Adrenal gland (tissue), 12 donors: Measurements from ENCODE around the gene MAGIX. TPM values are rescaled to one million over a fixed set of nuclear protein-coding genes. Genes with fewer than 3 reads are reported as not detected.

ENCODE experiments used
- DNase-seq, 7 donors: peaks; one replicate each; pipeline ENCODE4 v3.0.0-alpha.2; 2019 to 2020
- H3K27ac ChIP-seq, 5 donors: fragments of 200-600 bp; sonication (generic) in 4 of 5; 1 replicate in 3 of 5; 2 replicates in 2 of 5; pipeline versions ENCODE4 v1.5.1 to v1.8.0; 2016 to 2020; ENCODE audit warnings: mild to moderate bottlenecking in 1 of 5
- H3K27me3 ChIP-seq: fragments of 200-600 bp; 2 replicates; pipeline ENCODE4 v1.8.0; 2021
- H3K36me3 ChIP-seq, 2 donors: fragments of 200-600 bp; replicated peaks in 1 of 2; 1 replicate in 1 of 2; 2 replicates in 1 of 2; pipeline versions ENCODE4 v1.5.1 to v1.8.0; 2018 to 2022
- H3K4me1 ChIP-seq, 2 donors: fragments of 200-600 bp; replicated peaks in 1 of 2; 1 replicate in 1 of 2; 2 replicates in 1 of 2; pipeline versions ENCODE4 v1.5.1 to v1.8.0; 2018 to 2021
- H3K4me3 ChIP-seq, 4 donors: fragments of 200-600 bp; sonication (generic) in 3 of 4; one replicate each; pipeline ENCODE4 v1.5.1; 2016 to 2018
- H3K9me3 ChIP-seq, 3 donors: fragments of 200-600 bp; sonication (generic) in 1 of 3; replicated peaks in 1 of 3; 1 replicate in 2 of 3; 2 replicates in 1 of 3; pipeline versions ENCODE4 v1.5.1 to v1.8.0; 2016 to 2021
- POLR2A ChIP-seq, 2 donors: fragments of 450-650 bp; IDR thresholded peaks; one replicate each; pipeline ENCODE4 v1.6.1; 2017; ENCODE audit warnings: antibody characterized with exemption in 2 of 2, mild to moderate bottlenecking in 2 of 2, moderate library complexity in 1 of 2
- WGBS, 4 donors: extraction: QIAGEN DNeasy Blood & Tissue Kit in 2 of 4; methylation state at CpG; one replicate each; pipeline versions ENCODE4 v1.1.5 to v1.1.7; 2013 to 2017; 5-methylcytosine and 5-hydroxymethylcytosine counted together
- intact Hi-C, 2 donors: fragments of 100-400 bp; cut with DNase I; formaldehyde crosslinking; loops; one replicate each; pipeline versions ENCODE4 v1.14.1 to v1.15.0; 2022 to 2023
- polyA plus RNA-seq, 3 donors: library from polyadenylated mRNA; stranded (reverse); fragments of 200-250 nt in 2 of 3; fragments of 350-450 nt in 1 of 3; fragmentation: Illumina TruSeq in 1 of 3; extraction: RNeasy Lipid Tissue Mini Kit (QIAGEN cat#74804) in 1 of 3; gene quantifications; one replicate each; pipeline ENCODE4 v1.2.3, GENCODE V29; 2013 to 2014
- total RNA-seq, 9 donors: library from RNA; depleted of rRNA in 4 of 9; stranded (reverse); fragments of >200 nt in 4 of 9; fragments of 120-200 nt in 1 of 9; fragmentation: NEBNext Ultra II Directional in 1 of 9; extraction: Animal tissue kit (Norgen Biotek cat#: 25700) in 1 of 9; gene quantifications; one replicate each; pipeline versions ENCODE4 v1.1.0 to v1.2.4, GENCODE V29; 2013 to 2023
- TF ChIP-seq, protein P1 (sequence below), 6 experiments: fragments of 450-650 bp in 4 of 6; fragments of 200-600 bp in 2 of 6; sonication (generic) in 1 of 6; IDR thresholded peaks; 1 replicate in 5 of 6; 2 replicates in 1 of 6; pipeline versions ENCODE4 v1.5.1 to v1.8.0; 2016 to 2021; ENCODE audit warnings: antibody characterized with exemption in 6 of 6, mild to moderate bottlenecking in 2 of 6, moderate library complexity in 1 of 6
- donor health status: healthy with polysubstance abuse.
- donor health status: Bipolar disorder and iron deficiency.
- donor health status: DM: yes; HTN: yes; CAD: no.
- donor health status: DM: no; HTN: no; CAD: no.
- donor health status: DM: no; HTN: no; CAD: no.
- donor health status: DM: yes; HTN: yes; CAD: no.

The MAGIX gene
- total and polyA plus RNA-seq, 12 donors = 0.59 to 16.2 (median 3.2) TPM

DNA sequence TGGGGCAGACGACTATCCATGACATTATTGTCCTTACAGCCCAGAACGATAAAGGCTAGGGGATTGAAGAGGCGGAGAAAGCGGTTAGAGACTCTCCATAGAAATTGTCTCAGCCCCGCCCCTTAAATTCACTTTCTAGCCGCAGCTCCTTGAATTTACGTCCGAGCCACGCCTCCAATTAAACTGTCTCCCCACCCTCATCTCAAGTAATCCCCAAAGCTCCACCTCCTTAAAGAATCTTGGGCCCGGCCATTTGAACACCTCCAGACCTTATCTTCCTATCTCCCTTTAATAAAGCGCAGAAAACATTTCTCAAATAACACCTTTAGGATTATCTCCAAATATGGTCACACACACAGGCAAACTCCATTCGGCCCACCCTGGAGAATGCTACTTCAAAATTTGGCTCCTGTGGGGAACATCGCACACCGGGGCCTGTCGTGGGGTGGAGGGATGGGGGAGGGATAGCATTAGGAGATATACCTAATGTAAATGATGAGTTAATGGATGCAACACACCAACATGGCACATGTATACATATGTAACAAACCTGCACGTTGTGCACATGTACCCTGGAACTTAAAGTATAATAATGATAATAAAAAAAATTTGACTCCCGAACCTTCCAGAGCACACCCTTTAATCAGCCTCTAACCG lies 7.2 kb upstream of the MAGIX start:
- intact Hi-C loops = loop anchor here in 1 of 2 donors (5.0 kb wide), 1 partner anchor 37 kb away; no protein-coding TSS in a partner anchor

GRCh38 chrX:49155900-49156837 lies 6.4 kb upstream of the MAGIX start:
- Histone ChIP-seq H3K4me1 (no peaks in the 10 kb centered on the region), H3K27me3 (no peaks in the 10 kb centered on the region), H3K4me3 (peak overlapping the region in 2 of 4 donors; percentile 14 to 64), H3K9me3 (no peaks in the 10 kb centered on the region), H3K36me3 (no peaks in the 10 kb centered on the region), H3K27ac (peak overlapping the region; percentile 59 to 99 (median 89))
- intact Hi-C loops = loop anchor here in 1 of 2 donors (5.0 kb wide), 1 partner anchor 36 kb away; no protein-coding TSS in a partner anchor
- 2 to 55% (median 24%) methylated on average over 11 to 65 of the region's 65 CpGs for WGBS, 4 donors
- DNase-seq = peak; percentile 84 to 93 (median 87)
- TF ChIP-seq, protein P1, sequence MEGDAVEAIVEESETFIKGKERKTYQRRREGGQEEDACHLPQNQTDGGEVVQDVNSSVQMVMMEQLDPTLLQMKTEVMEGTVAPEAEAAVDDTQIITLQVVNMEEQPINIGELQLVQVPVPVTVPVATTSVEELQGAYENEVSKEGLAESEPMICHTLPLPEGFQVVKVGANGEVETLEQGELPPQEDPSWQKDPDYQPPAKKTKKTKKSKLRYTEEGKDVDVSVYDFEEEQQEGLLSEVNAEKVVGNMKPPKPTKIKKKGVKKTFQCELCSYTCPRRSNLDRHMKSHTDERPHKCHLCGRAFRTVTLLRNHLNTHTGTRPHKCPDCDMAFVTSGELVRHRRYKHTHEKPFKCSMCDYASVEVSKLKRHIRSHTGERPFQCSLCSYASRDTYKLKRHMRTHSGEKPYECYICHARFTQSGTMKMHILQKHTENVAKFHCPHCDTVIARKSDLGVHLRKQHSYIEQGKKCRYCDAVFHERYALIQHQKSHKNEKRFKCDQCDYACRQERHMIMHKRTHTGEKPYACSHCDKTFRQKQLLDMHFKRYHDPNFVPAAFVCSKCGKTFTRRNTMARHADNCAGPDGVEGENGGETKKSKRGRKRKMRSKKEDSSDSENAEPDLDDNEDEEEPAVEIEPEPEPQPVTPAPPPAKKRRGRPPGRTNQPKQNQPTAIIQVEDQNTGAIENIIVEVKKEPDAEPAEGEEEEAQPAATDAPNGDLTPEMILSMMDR (IDR thresholded peaks at IDR 0.05) = peak; percentile 45 to 84 (median 66)
- peak; percentile 29 to 33 for TF ChIP-seq POLR2A (IDR thresholded peaks at IDR 0.05)

More for the DNA sequence above, 7.2 kb upstream of the MAGIX start:
- Histone ChIP-seq H3K36me3 (no peaks in the 10 kb centered on the region), H3K27ac (peak overlapping the region; percentile 59 to 99 (median 89)), H3K4me3 (peak overlapping the region in 2 of 4 donors; percentile 14 to 64), H3K27me3 (no peaks in the 10 kb centered on the region), H3K4me1 (no peaks in the 10 kb centered on the region), H3K9me3 (no peaks in the 10 kb centered on the region)
- 5 to 49% (median 30%) methylated on average over 11 to 18 of the region's 18 CpGs for WGBS, 4 donors
- TF ChIP-seq, protein P1 (IDR thresholded peaks at IDR 0.05) = no peak
- no peak for TF ChIP-seq POLR2A (IDR thresholded peaks at IDR 0.05)
- peak in 5 of 7 donors; percentile 45 to 67 (median 51) for DNase-seq

GRCh38 chrX:49157194-49157593 lies 5.4 kb upstream of the MAGIX start:
- H3K36me3 ChIP-seq = no peaks in the 10 kb centered on the region
- no peaks in the 10 kb centered on the region for H3K9me3 ChIP-seq
- no peak overlapping the region for H3K27ac ChIP-seq
- intact Hi-C loops = loop anchor here in 1 of 2 donors (5.0 kb wide), 1 partner anchor 35 kb away; no protein-coding TSS in a partner anchor
- TF ChIP-seq POLR2A (IDR thresholded peaks at IDR 0.05) = no peak
- TF ChIP-seq, protein P1 (IDR thresholded peaks at IDR 0.05) = no peak
- no peaks in the 10 kb centered on the region for H3K4me1 ChIP-seq
- DNase-seq = no peak
- no peaks in the 10 kb centered on the region for H3K27me3 ChIP-seq
- no peak overlapping the region for H3K4me3 ChIP-seq
- 77 to 80% (median 78%) methylated on average over 2 to 24 of the region's 25 CpGs for WGBS, 4 donors

- Histone ChIP-seq H3K4me1 (no peaks in the 10 kb centered on the region), H3K4me3 (no peak overlapping the region), H3K36me3 (no peaks in the 10 kb centered on the region), H3K27ac (no peak overlapping the region), H3K9me3 (no peaks in the 10 kb centered on the region), H3K27me3 (no peaks in the 10 kb centered on the region)
- intact Hi-C loops = no loop called here
- no peak for DNase-seq
- no peak for TF ChIP-seq POLR2A (IDR thresholded peaks at IDR 0.05)
- TF ChIP-seq, protein P1 (IDR thresholded peaks at IDR 0.05) = no peak
- WGBS, 4 donors = 89 to 100% (median 96%) methylated on average over 2 of the region's 2 CpGs
Measured at GRCh38 chrX:49160908-49161307, 1.6 kb upstream of the MAGIX start.
